ENCODE measurements around the gene SPTB.

The SPTB gene

DNA sequence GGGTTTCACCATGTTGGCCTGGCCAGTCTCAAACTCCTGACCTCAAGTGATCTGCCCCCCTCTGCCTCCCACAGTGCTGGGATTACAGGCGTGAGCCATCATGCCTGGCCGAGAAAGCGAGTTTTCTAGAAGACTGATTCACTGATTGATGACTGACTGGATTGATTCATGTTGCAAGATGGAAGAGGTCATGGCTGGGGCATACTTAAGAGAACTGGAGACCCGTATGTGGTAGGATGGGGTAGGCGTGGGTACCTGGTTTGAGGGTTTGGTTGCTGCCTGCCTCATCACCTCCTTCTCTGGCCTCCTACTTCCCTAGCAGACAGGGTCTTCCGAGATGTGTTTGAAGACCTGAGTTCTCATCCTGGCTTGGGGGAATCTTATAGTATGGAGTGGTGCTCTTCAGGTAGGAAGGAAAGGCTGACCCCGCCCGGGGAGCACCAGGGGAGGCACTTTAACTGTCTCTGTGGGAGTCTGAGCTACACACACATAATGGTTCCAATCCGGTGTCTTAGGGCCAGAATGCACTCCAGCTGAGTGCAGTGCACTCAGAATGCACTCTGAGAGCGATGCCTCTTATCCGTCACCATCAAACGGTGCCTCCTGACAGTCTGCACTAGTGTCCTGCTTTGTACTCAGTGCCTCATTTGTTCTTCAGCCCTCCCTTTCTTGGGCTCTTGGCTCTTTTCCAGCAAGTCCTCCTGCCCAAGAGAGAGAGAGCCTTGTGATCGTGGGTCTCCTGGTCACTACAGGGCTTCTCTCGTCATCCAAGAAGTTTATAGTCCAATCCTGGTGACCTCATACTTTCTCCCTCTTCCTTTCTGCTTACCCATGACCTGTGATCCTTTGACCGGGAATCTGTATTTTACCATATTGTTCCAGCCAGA lies 155.8 kb downstream of the SPTB start:
- no peak for DNase-seq

DNA sequence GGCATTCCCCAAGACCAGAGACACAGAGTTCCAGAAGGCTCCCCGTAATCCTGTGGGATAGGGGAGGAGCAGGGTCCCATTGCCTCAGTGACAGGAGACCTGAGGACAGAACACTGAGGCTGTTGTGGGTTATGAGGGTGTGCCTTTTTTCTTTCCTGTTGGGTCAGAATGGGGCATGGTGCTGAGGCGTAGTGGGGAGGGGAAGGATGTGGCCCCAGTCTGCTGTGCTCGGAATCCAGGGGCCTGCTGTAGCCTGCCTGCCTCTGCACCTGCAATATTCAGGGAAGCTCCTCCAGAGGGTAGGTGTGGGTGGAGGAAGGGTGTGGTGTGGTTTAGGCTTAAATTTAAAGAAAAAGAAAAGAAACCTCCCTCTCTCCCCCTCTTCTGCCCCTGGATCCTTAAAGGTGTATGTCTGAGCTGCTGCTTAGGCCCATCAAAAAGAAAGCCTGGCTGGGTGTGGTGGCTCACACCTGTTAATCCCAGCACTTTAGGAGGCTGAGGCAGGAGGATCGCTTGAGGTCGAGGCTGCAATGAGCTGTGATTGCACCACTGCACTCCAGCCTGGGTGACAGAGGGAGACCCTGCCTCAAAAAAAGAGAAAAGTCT lies 156.8 kb downstream of the SPTB start:
- DNase-seq: no peak

DNA sequence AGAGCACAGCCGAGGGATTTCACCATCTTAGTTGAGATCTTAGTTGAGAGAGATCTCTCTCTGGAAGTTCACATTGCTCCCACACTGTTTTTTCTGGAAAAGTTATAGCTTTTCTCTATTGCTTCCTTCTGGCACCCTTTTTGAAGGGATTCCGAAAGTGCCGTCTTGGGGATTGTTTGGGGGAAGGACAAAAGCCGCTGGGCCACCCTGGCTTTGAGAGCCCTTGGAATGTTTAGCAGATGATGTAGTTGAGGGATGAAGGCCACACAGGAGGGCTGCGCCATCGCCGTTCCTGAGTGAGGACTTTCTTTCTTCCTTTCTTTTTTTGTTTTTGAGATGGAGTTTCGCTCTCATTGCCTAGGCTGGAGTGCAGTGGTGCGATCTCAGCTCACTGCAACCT lies 157.8 kb downstream of the SPTB start:
- DNase-seq: no peak

DNA sequence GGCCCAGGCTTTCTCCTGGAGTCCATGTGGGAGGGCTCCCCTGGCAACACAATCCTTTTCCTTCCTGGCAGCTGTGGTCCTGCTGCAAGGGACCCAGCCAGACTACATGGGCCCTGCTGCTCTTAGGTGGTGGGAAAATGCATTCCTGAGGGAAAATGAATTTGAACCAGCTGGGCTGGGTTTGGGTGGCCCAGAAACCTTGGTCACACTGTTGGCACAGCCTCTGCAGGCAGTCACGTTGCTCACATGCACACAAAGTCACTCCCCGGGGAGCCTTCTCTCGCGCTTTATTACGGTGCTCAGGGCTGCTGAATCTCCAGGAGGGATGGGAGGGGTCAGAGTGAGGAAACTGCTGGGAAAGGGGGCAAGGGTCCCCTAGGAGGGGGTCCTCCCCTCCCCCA lies 158.3 kb downstream of the SPTB start:
- no peak for DNase-seq

DNA sequence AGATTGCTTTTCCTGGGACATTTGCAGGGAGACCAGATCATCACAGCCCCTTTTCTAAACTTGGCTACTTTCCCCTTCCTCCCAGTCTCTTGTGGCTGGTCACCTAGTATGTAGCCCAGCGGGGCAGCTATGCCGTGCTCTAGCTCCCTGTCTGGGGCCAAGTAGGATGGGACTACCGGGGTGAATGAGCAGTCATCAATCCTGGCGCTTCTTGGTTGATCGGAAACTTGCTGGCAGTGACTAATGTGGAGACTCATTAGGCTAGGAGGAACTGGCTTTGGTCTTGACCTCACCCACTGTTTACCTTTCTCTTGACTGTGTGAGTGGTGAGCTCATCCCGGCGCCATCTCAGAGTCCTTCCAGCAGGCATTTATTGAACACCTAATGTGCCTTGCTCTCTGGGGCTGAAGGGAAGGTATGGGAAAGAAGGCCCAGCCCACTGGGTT lies 159.6 kb downstream of the SPTB start:
- no peak for DNase-seq

DNA sequence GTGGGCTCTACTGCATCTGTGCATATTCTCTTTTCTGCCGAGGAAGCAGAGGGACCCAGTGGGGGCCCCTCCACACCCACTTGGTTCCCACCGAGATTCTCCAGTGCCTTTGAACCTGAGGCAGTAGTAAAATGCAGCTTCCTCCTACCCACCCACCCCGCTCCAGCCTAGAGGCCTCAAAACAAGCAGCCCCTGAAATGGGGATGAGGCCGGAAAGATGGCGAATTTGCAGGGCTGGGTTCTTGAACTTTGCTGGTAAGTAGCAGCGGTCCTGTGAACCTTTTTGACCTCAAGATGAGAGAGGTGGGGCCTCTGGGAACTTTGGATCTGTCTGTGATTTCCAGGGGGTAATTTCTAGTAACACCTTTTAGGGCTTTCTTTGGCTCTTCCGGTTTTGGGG lies 160.1 kb downstream of the SPTB start:
- DNase-seq: no peak

DNA sequence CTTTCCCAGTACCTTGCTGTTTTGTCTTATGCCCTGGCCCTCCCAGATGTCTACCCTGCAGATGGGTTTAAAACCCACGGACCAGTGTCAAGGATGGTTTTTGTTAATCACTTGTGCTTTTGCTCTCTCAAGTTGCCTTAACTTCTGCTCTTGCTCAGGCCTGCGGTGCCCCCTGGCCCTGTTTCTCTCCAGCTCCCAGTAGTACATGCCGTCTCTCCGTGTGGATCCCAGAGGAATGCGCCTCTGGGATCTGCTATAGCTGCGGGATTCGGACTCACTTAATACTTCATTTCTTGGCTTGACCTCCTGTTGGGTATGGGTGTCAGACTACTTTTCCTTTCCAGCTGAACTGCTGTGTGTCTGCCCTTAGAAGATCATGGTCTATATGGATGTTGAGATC lies 160.9 kb downstream of the SPTB start:
- no peak for DNase-seq

DNA sequence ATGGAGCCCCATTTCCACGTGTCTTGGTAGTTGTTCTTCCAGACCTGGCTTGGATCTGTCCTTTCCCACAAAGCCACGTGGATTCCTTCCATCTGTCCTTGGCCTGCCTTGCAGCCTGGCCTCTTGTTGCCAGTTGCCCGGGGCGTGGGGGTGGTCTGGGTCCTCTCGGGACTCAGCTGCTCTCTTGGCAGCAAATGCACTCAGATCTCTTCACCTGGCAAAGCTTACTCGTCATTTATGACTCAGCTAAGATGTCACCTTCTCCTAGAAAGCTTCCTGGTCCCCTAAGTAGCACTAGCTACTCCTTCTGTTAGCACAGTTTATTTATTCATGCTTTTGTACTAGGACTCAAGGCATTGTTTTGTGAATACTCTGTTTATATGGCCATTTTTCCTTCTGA lies 161.8 kb downstream of the SPTB start:
- DNase-seq: no peak

DNA sequence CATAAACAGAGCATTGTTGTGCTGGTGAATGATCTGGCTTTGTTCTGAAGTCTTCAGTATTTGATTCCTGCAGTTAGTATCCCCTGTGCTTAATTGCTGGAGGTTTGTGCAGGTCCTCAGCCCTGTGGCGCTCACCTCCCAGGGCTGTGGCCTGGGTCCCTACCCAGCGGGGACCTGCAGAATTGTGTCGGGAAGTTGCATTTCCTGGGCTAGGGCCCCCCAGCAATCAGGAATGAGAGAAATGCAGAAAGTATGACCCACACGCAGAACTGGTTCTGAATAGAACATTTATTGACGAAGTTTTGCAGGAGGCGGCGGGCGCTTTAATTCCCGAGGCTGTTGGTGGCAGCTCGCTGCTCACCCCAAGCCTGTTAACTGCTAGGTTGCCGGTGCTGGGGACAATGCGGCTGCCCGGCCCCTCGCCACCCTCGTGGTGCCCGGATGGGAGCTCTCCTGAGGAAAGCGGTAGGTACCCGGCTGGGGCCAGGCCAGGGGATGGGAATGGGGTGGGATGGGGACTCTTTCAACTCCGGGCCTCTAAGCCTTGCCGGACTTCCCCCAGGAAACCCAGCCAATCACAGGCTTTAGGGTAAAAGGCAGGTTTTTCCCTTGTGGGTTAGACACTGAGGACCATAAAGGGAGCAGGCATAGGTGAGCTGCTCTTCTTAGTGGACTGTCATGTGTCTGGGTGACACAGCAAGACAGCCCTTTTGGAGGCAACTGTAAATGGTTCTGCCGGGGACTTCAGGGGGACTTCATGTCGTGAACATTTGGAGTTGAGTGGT lies 163.9 kb downstream of the SPTB start:
- no peak for DNase-seq

DNA sequence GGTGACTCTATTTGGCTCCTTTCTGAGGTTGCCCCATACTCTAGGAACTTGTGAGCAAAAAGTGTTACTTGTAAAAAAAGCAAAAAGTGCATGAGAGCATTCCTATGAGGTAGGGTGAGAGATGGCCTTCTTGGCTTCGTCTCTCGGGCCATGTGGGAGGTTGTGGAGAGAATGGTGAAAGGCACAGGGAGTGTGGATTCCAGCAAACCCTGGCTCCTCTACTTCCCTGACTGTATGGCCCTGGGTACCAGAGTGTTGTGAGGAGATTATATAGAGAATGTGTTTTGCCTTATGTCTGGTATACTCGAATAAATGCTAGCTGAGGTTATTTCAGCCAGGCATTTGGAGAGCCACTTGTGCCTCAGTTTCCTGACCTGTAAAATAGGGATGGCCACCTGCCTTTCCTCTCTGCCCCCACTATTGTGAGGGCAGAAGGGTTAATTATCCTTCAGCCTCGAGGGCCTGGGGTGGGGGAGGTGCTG lies 164.5 kb downstream of the SPTB start:
- no peak for DNase-seq

DNA sequence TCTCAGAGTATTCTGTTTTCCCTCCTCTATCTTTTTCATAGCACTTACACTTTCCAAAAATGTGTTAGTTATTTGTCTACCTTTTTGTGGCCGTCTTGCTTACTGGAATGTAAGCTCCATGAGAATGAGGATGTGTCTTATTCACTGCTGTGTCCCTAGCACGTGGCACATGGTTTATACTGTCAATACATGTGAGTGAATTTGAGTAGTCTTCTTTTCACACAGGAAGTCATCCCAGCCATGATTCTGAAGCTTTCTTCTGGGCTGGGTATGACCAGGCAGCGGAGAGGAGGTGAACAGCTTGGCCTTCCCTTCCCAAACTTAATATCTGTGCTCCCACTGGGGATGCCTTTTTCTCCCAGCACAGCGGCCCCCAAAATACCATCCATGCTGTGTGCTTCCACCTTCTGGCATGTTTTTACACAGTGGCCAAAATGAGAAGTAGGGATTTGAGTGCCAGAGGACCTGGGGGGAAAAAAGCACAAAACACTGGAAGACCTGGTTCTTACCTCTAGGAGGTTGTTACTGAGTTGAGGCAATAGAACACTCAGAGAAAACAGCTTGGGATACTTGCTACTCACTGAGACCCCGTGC lies 165.2 kb downstream of the SPTB start:
- DNase-seq: no peak

DNA sequence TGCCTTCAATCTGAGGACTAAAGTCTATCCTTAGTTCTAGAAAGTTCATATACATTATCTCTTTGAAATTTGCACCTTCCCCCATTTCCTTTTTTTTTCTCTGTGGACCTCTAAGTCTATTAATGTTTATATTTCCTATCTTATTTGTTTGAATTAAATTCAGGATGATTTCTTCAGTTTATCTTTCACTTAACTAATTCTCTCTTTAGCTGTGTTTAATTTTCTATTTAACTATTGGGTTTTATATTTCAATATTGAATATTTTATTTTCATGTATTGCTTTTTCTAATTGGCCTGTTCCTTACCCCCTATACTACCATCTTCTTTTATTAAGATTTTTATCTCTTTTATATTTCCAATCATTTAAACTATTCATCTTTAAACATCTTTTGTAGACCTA lies 166.0 kb downstream of the SPTB start:
- DNase-seq: no peak

DNA sequence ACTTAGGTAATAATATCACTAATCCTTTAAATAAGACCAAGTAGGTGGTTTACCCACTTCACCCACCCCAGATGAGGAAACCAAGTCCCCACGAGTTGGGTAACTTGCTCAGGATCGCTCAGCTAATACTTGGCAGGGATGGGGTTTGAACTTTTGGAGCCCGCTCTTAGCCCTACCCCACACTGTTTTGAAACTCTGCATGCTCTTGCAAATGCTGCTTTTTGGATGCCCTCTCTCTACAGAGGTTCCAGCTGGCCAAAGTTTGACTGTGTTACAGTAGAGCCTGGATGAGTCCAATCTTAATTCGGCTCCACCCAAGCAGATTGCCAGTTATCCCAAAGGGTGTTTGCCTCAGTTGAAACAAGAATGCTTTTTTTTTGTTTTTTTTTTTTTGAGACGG lies 168.7 kb downstream of the SPTB start:
- no peak for DNase-seq

DNA sequence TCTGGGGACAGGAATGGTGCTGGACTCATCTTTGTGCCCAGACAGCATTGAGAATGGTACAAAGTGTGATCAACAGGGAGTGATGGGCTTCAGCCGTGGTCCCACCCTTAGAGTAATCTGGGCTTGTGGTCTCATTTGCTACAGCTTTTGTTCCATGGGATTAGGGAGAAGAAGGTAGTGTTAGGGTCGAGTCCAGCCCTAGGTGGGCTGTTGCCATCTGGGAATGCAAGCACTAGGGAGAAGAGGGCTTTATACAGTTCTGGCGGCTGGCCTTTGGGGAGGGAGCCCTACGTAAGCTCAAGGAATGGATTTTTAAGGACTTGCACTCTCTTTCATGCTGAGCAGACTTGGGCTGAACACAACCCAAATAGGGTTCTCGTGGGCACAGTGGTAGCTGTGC lies 170.6 kb downstream of the SPTB start:
- DNase-seq: no peak

DNA sequence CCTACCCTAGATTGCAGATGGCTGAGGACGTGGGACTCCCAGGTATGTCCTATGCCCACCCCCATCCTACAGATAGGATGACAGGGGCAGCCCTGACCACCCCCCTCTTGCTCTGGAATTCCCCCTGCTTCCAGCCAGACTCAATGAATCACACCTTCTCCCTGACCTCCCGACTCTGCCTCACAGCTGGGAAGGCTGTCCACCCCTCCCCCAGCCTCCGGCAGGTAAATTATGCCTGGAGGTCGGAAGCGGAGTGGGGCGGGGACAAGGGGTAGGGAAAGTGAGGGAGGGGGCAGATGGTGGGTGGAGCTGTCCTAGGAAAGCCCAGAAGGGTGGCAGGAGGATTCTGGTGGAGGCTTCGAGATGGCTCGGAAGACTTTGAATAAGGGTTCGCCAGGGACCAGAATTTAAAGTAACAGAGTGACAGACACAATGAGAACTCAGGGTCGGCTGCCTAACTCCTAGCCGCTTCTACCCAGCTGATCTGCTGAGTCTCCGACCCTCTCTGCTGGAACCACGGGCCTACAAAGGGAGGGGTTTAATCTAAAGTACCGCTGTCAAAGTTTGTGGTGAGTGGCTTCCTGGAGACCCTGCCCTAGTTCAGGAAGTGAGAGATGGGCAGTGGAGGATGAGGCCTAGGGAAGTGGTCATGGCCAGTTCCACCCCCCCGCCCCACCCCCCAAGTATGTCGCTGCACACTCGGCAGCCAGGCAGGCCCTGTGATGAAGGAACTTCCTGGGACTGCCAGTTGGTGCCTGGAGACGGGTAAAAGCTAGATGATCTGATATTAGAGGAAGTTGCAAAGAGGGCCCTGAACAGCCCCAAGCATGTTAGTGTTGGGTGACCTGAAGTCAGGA lies 171.3 kb downstream of the SPTB start:
- peak in 1 of 2 donors; percentile 51 for DNase-seq

DNA sequence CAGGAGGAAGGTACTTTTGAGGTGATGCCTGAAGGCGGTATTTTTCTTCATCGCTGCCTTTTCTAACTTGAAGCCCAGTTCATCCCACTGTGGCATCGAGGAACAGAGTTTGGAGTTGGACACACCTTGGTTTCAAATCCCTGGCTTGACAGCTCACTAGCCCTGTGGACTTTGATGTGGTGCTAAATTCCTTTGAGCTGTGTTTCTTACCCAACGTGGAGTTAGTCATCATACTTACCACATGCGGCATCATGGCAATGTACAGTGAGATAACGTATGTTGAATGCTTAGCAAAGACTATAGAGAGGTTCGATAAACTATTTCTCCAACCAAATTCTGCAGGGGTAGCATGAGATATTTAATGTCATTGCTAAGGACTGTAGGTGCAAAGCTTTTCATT lies 172.0 kb downstream of the SPTB start:
- no peak for DNase-seq

DNA sequence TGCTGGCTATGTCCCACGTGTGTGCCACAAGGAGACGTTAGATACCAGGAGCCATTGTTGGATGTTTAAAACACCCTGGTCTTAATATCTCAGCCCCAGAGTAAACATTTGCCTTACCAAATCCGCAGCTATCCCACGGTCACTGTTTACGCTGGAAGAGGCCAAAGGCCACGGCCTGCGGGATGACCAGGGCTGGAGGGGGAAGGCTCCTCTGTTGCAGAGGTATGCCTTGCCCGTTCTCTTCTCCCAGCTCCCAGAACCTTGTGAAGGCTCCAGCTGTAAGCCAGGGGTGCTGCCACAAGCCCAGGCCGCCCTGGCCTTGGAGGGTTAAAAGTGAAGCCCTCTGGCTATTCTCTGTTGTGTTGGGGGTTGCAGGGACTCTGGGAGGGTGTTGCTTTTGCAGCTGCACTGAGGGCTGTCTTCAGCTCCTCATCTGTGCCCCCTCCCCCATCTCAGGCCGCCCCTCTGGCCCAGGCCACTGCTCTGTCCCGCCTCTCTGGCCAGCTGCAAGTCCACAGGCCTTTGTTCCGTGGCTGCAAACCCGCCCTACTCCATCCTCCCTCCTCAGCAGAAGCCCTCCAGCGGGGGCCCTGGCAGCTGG lies 173.0 kb downstream of the SPTB start:
- DNase-seq: no peak

DNA sequence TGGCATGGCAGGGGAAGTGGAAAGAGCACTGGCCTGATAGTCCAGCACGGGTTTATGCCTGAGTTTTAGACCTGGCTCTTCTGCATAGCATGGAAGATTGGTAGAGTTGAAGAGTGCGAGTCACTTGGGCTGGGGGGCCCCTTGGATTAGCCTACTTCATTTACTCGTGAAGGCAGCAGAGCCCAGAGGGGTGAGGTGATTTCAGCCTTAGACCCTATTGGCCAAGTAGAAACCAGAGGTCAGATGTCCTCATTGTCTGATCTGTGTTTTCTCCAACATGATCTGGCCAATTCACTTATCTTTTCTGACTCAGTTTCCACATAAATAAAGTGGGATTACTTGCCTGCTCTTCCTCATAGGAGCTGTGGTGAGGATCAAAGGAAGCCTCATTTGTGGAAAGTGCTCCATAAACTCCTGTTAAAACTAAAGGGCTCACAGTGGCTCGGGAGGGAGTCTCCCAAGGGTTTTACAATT lies 173.6 kb downstream of the SPTB start:
- DNase-seq: no peak

DNA sequence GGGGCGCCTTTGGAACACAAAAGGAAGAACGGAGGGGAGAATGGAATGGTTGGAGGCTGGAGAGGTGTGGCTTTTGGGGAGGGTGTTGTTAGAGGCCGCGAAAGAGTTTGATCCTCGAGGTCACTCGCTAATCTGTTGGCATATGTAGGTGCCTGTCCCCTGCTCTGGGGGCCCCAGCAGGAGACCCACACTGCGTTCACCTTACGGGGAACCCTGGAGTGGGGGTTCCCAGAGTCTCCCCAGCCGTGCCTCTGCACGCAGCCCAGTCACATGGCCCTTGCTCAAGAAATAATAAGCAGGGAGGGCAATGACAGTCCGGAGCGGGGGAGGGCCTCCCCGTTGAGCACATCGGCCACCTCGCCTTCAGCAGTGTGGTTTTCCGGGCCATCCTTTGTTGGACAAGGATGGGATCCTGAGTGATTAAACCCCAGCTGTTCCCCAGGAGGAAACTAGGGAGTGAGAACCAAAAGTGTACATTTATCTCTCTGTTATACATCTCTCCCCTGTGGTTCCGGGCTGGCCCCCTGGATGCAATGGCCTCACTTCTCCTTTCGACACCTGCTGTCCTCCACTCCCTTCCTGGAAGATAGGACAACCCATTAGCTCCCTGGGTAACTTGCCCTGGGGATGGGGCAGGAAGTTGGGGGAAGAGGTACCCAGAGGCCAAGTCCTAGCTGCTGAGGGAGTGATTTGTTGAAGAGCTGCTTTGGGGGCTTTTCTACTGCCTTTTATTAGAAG lies 174.2 kb downstream of the SPTB start:
- DNase-seq: no peak

DNA sequence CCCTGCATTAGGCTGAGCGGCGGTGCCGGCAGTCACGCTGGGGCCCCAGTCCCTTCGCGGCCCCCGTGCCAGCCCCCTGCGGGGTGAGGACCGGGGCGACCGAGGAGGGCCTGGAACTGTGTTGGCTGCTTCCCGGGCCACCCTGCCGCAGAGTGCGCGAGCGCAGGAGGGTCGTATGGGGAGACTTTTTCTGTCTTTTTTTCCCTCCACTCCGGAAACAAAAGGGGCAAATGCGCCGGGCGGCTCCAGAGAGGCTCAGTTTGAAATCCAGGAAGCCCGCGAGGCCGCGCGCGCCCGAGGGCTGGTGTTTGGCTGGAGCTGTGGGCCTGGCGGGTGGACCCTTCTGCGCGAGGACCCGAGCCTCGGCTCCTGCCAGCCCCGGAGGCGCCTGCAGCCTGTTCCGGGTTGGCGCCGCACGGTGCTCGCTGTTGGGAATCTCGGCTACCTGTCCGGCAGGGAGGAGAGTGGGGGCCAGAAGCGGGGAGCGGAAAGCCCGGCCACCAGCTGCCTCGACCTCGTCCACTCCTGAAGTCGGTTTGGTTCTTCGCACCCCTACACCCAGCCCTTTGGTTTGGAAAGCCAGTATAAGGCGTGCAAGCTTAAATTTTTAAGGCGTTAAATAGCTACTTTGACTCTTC lies 174.8 kb downstream of the SPTB start:
- DNase-seq: no peak
